HG03432 (cell line): ENCODE data around the gene TNFSF18.
A peak's percentile ranks its signal among the peaks of the same experiment; 100 is the strongest.

ENCODE experiments used
- ATAC-seq: cut with Tn5 transposase; IDR thresholded peaks from one replicate; pipeline ENCODE4 v1.9.1; 2021; ENCODE audit warnings: mild to moderate bottlenecking, moderate library complexity; ENCODE audit not compliant: unreplicated experiment

Gene TNFSF18

GRCh38 chr1:173042806-173043205, 7.9 kb downstream of the TNFSF18 start:
- ATAC-seq, result no peak

DNA sequence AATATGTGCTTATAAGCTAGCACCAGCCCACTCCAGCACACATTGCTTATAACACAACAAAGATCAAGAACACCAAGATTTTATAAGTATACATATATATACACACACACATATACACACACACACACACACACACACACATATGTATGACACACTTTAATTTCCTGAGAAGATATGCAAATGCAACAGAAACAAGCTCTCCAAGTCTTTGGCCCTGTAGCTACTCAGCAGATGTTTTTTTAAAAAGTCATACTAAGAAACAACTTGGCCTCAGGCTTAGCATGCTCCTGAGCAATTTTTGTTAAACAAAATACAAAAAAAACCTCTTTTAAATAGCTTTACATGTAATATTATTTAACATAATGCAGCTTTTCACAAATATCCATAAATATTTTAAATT, 11.1 kb downstream of the TNFSF18 start:
- no peak for ATAC-seq

- no peak for ATAC-seq
Observed at GRCh38 chr1:173038875-173039554, 11.7 kb downstream of the TNFSF18 start.

- ATAC-seq, result no peak
Observed at GRCh38 chr1:173024543-173024942, 26.2 kb downstream of the TNFSF18 start.

GRCh38 chr1:173023343-173023742, 27.4 kb downstream of the TNFSF18 start:
- no peak for ATAC-seq

- peak; percentile 90 for ATAC-seq
Observed at GRCh38 chr1:173020138-173020750, 30.5 kb downstream of the TNFSF18 start.

DNA sequence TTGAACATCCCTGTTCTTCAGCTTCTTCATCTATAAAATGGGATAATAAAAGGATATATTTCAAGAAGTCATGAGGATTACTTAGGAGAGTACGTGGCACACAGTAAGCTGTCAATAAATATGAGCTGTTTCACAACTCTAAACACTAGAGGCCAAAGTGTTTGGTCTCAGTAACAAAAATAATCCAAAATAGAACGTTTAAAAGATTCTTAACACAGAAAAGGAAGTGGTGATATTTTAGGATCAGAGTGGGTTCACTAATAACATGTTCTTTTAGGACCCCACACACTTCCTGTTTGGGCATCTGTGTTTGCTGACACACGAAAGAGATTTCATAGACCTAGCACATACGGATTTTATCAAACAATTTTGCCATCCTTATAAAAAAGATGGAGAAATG, 32.9 kb downstream of the TNFSF18 start:
- ATAC-seq, result no peak

DNA sequence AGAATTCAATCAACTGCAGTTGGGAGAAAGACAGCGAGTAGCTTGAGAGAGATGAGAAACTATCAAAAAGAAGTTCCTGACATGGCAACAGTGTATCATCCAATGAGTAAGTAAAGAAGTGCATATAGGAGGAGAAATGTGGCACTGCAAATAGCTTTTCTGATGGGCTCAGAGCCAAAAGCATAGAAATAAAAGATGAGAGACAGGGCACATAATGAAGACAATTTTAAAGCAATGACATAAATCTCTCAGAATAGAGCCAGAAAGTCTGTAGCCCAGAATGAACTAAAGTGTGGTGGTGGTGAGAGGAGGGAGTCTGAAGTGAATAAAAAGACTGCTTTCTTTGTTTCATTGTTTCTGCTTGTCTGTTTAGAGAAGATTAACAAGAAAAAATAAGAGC, 34.3 kb downstream of the TNFSF18 start:
- ATAC-seq, result no peak

- no peak for ATAC-seq
Observed at GRCh38 chr1:173015629-173016028, 35.1 kb downstream of the TNFSF18 start.

DNA sequence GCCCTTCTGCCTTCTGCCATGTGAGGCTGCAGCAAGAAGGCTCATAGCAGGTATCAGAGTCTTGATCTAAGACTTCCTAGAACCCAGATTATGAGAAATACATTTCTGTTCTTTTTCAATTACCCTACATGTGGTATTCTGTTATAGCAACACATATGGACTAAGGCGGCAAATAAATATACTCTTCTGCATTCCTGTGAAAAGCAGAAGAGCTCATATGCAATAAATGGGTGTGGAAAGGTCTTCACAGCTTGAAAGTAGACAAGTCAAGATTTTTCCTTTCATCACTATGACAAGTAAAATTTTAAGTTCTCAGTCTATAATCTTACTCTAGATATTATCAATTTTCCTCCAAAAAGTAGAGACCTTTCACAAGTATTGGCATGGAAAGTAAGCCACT, 36.6 kb downstream of the TNFSF18 start:
- no peak for ATAC-seq

DNA sequence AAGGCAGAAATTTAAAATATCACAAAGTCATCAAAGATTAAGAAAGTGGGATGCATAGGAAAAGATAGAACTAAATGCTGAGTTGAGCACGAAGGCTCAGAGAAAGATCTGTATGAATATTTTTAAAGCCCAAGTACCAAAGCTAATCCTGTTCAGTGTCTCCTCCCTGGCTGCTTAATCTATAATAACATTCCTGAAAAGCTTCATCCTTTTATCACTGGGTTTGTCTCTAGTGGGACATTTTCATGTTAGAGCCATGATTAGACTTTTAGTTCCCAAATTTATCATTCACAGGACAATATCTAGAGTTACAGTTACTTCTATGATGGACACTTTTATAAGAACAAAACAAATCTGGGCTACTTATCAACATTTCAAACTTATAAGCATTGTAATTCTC, 38.6 kb downstream of the TNFSF18 start:
- ATAC-seq, result no peak

- no peak for ATAC-seq
Observed at GRCh38 chr1:173009597-173009996, 41.1 kb downstream of the TNFSF18 start.

- no peak for ATAC-seq
Observed at GRCh38 chr1:173005196-173005864, 45.4 kb downstream of the TNFSF18 start.

DNA sequence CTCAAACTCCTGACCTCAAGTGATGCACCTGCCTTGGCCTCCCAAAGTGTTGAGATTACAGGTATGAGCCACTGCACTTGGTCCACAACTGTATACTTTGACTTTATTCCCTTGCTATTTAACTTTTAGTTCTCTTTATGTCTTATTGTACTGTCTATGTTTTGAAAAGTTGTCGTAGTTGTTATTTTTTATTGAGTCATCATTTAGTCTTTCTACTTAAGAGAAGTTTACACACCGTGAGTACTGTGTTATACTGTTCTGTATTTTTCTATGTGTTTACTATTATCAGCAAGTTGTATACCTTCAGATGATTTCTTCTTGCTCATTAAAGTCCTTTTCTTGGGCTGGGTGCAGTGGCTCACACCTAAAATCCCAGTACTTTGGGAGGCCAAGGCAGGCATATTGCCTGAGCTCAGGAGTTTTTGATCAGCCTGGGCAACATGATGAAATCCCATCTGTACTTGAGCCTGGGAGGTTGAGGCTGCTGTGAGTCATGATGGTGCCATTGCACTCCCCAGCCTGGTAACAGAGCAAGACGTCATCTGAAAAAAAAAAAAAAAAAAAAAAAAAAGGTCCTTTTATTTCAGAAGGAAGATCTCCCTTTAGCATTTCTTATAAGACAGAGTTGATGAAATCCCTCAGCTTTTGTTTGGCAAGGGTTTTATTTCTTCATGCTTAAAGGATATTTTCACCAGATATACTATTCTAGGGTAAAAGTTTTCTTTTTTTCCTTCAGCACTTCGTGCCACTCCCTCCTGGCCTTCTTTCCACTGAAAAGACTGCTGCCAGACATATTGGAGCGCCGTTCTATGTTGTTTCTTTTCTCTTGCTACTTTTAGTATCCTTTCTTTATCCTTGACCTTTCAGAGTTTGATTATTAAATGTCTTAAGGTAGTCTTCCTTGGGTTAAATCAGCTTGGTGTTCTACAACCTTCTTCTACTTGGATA, 47.6 kb downstream of the TNFSF18 start:
- no peak for ATAC-seq

GRCh38 chr1:172999349-172999748, 51.4 kb downstream of the TNFSF18 start:
- ATAC-seq, result no peak

GRCh38 chr1:172997941-172998361, 52.8 kb downstream of the TNFSF18 start:
- ATAC-seq, result no peak

GRCh38 chr1:172993640-172994039, 57.1 kb downstream of the TNFSF18 start:
- no peak for ATAC-seq

GRCh38 chr1:172991674-172992400, 58.9 kb downstream of the TNFSF18 start:
- no peak for ATAC-seq

- no peak for ATAC-seq
Observed at GRCh38 chr1:172990598-172991215, 60.0 kb downstream of the TNFSF18 start.
